Embryonic facial prominence (tissue), 1 donor: ENCODE data around the gene HPSE2.
"Not testable (repeated sequence)": the region's sequence is repeated elsewhere in the genome, so short reads cannot be mapped to it uniquely, and the experiment has no call there.

Source experiments
- DNase-seq: peaks from one replicate; pipeline ENCODE4 v3.0.0-alpha.2; 2016; ENCODE audit errors: extremely low spot score

Gene HPSE2

GRCh38 chr10:98509745-98510144 lies 725.9 kb downstream of the HPSE2 start:
- DNase-seq, result no peak

GRCh38 chr10:98502535-98502934 lies 733.1 kb downstream of the HPSE2 start:
- DNase-seq, result not testable (repeated sequence)

- no peak for DNase-seq
Observed at GRCh38 chr10:98492763-98493162, 742.9 kb downstream of the HPSE2 start.

- DNase-seq, result no peak
Observed at GRCh38 chr10:98489561-98490481, 745.8 kb downstream of the HPSE2 start.

- no peak for DNase-seq
Observed at GRCh38 chr10:98488669-98489430, 746.8 kb downstream of the HPSE2 start.

GRCh38 chr10:98487649-98488048 lies 748.0 kb downstream of the HPSE2 start:
- DNase-seq, result no peak

GRCh38 chr10:98486421-98486820 lies 749.2 kb downstream of the HPSE2 start:
- DNase-seq, result no peak

GRCh38 chr10:98485959-98486358 lies 749.7 kb downstream of the HPSE2 start:
- DNase-seq, result no peak

- DNase-seq, result no peak
Observed at GRCh38 chr10:98483658-98484057, 752.0 kb downstream of the HPSE2 start.

- DNase-seq, result no peak
Observed at GRCh38 chr10:98482096-98482495, 753.6 kb downstream of the HPSE2 start.

GRCh38 chr10:98481404-98481945 lies 754.2 kb downstream of the HPSE2 start:
- no peak for DNase-seq

- DNase-seq, result no peak
Observed at GRCh38 chr10:98478430-98479222, 757.0 kb downstream of the HPSE2 start.

GRCh38 chr10:98477861-98478260 lies 757.8 kb downstream of the HPSE2 start:
- DNase-seq, result no peak

- DNase-seq, result no peak
Observed at GRCh38 chr10:98474628-98475027, 761.0 kb downstream of the HPSE2 start.

- DNase-seq, result no peak
Observed at GRCh38 chr10:98472196-98472595, 763.5 kb downstream of the HPSE2 start.

GRCh38 chr10:98470850-98471249 lies 764.8 kb downstream of the HPSE2 start:
- DNase-seq, result no peak

- DNase-seq, result no peak
Observed at GRCh38 chr10:98469001-98469931, 766.4 kb downstream of the HPSE2 start.

- peak; percentile 69 for DNase-seq
Observed at GRCh38 chr10:98467506-98468318, 767.9 kb downstream of the HPSE2 start.

- DNase-seq, result no peak
Observed at GRCh38 chr10:98466861-98467505, 768.7 kb downstream of the HPSE2 start.
